ENCODE data around the gene S100A16.

DNA sequence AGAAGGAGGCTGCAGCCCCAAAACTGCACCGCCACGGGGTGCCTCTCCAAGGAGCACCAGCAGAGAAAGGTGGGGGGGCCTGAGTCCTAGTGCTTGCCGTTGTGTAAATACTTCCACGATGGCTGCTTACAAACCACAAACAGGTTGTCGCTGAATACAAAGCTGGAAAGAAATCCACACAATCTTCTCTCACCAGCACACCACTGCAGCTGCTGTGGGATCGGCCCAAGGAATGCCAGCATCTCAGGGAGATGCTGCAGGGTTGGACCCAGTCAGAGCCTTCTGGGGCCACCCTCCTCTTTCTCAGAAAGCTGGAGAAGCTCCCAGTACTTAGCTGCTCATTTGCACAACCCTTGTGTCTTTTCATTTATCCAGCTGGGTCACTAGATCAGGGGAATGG is 6.2 kb upstream of the S100A16 start:
- TF ChIP-seq, protein P1, sequence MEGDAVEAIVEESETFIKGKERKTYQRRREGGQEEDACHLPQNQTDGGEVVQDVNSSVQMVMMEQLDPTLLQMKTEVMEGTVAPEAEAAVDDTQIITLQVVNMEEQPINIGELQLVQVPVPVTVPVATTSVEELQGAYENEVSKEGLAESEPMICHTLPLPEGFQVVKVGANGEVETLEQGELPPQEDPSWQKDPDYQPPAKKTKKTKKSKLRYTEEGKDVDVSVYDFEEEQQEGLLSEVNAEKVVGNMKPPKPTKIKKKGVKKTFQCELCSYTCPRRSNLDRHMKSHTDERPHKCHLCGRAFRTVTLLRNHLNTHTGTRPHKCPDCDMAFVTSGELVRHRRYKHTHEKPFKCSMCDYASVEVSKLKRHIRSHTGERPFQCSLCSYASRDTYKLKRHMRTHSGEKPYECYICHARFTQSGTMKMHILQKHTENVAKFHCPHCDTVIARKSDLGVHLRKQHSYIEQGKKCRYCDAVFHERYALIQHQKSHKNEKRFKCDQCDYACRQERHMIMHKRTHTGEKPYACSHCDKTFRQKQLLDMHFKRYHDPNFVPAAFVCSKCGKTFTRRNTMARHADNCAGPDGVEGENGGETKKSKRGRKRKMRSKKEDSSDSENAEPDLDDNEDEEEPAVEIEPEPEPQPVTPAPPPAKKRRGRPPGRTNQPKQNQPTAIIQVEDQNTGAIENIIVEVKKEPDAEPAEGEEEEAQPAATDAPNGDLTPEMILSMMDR (conservative IDR thresholded peaks at IDR 0.05 in 1 of 2, IDR thresholded peaks at IDR 0.05 in 1 of 2; ENCODE audit: low read depth in 1 of 2, low read length in 2 of 2), result no peak
- no peak for TF ChIP-seq EZH2 (IDR thresholded peaks at IDR 0.05; ENCODE audit: low read length, missing control alignments)
